ENCODE results near the gene MSLN.
A peak's percentile ranks its signal among the peaks of the same experiment; 100 is the strongest.

GRCh38 chr16:807347-808084, 47.0 kb downstream of the MSLN start:
- TF ChIP-seq CTCF (IDR thresholded peaks at IDR 0.05) (peak in 1 of 5 experiments; percentile 10), POLR2A (IDR thresholded peaks at IDR 0.05) (peak; percentile 40 to 70), EP300 (IDR thresholded peaks at IDR 0.05) (peak; percentile 76 to 92)

All from tibial nerve (tissue), 4 donors.